HG02678 (cell line): Measurements from ENCODE around the gene CDH4.

Experiments used
- ATAC-seq: cut with Tn5 transposase; IDR thresholded peaks from one replicate; pipeline ENCODE4 v1.9.1; 2021; ENCODE audit warnings: mild to moderate bottlenecking, moderate library complexity; ENCODE audit not compliant: unreplicated experiment

CDH4 gene

DNA sequence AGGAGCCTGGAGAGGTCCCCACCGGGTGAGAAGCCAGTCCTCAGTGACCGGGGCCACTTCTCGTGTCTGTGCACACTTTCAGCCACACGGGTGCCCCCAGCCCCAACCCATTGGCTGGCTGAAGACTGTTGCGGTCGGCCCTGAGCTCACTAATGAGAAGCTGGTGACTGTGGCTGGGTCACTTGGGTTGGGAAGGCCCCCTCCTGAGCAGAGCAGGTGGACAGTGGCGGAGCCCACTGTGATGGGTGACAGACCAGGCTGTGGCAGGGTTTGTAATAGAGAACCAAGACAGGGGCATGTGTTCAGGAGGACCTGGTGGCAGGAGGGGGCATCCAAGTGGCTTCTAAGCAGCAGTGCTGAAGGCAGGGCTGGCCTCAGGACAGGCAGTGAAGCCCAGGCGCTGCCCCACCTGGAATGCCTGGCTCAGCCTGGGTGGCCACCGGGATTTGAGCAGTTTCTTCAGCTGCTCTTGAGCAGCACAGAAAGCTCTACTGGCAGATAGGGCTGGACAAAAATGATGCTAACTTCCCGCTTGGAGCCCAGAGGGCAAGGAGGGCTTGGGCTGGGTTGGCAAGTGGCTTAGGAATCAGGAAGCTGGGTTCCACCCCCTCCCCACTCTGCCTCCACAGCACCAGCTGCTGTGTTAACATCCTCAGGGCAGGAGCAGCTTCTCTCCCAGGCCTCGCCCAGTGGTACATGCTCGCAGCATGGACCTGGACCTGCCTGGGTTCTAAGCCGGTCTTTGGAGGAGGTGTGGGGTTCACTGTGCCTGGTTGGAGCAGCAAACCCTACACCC lies 256.4 kb downstream of the CDH4 start:
- no peak for ATAC-seq

DNA sequence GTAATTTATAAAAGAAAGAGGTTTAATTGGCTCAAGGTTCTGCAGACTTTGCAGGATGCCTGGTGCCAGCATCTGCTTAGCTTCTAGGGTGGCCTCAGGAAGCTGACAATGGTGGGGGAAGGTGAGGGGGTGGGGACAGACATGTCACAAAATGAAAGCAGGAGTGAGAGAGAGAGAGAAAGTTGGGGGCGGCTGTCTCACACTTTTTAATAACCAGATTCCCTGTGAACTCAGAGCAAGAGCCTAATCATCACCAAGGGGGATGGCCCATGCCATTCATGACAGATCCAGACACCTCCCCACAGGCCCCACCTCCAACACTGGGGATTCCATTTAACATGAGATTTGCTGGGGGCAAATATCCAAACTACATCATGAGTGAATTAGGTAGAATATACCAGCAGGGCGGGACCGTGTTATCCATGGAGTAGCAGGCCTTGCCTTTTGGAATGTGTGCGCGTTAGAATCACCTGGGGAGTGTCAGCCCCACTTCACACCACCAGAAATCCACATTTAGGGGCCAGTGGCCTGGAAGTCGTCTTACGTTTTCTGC lies 258.8 kb downstream of the CDH4 start:
- no peak for ATAC-seq

DNA sequence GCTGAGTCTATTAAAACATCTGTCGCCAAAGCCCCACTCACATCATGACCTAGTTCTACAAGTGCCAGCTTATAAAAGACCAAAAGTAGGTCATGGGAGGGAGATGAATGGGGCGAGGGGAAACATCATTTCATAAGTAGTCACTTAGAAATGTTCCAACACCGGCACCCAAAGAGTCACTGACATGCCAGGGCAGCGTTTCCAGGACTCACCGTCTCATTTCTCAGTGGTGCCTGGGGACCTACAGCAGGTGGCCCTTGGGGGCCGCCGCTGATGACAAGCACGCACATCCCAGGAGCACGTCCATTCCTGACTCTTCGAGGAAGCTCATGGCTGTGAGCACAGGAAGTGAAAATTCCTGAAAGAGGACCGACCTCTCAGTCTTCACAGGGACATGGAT lies 260.4 kb downstream of the CDH4 start:
- no peak for ATAC-seq

DNA sequence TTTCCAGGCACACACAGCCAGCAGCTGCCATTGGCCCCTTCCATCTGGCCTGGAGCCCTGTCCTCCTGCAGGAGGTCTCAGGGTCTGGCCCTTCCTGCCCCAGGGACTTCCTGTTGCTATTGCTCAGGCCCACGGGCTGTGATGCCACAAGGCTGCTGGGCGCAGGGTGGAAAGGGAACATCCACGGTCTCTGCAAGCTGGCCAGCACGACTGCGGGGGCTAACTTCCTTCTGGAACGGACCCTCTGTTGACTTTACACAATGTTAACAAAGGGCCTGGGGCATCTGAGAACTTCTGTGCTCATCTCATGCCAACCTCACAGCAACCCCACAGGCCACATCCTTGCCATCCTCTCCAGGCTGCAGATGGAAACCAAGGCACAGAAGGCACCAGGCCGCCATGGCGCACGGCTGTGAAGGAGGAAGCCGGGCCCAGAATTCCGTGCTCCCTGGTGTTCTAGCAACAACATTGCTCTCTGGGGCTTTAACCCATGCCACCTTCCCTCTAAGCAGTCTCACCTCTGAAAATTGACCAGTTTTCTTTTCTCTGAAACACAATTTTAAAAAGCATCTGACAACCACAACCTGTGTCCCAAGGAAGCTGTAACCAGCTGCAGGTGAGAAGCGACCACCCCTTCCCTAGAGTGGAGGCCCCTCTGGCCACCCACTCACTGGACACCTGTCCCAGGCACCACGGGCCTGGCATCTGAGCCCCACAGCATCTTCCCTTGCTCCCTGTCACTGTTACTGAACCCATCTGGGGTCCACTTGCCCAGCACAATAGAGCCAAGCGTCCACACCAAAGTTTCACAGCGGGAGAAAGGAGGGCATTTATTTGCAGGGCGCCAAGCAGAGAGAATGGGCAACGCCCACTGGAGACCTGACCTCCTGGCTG lies 261.3 kb downstream of the CDH4 start:
- no peak for ATAC-seq

DNA sequence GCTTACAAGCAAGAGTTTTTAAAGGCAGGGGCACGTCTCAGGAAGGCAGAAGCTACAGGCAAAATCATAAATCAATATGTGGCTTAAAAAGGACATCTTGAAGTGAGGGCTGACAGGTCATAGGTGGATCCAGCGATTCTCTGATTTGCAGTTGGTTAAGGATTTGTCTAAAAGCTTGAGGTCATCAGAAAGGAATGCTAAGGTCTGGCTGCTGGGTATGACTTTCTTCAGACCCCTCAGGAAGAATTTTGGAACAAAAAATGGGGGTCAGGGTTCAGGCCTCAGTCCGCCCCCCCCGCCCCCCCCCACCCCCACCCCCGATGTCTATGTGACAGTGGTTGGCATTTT lies 261.9 kb downstream of the CDH4 start:
- ATAC-seq = no peak

DNA sequence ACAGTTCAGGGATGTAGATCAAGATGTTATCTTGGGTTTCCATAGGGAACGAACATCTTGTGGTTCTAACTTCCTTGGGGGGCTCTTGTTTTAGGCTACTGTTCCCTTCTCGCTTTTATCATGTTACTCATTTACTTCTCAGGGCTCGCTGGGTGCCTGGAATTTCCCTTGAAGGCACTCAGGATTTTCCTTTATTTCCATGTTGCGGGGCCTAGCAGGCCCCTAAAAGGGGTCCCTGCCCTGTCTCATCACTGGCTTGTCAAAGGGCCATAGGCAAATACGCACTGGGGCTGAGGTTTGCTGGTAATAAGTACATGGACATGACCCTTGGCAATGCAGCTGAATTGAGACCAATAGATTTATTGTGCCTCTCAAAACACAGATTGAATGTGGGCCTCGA lies 262.3 kb downstream of the CDH4 start:
- ATAC-seq = no peak

DNA sequence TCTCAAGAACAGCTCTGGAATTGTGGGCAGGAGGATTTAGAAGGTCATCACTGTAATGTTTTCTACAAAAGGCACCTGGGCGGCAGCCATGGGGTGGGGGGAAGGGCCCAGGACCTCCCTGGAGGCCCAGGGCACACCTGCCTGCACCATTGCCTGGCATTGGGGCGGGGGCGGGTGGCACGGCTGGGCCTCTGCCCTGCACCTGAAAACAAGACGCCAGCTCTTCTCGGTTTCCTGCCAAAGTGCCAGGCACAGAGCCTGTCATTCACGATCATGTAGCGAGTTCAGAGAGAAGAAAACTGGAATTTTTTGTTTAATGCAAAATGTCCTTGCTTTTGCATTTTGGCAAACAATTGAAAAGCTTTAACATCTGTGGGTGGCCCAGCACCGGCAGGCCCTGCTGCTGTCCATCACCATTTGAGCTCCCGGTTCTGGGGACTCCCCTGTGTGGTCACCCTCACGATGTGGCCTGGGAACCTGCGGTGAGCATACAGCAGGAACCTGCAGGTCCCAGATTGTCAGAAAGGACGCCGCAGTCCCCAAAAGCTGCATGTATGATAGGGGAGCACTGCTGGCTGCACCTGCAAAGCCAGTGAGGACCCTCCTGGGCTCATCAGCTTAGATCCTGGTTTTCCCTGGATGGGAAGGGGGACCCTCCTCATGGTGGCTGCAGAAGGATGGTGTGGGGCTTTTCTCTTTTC lies 262.9 kb downstream of the CDH4 start:
- ATAC-seq = no peak

DNA sequence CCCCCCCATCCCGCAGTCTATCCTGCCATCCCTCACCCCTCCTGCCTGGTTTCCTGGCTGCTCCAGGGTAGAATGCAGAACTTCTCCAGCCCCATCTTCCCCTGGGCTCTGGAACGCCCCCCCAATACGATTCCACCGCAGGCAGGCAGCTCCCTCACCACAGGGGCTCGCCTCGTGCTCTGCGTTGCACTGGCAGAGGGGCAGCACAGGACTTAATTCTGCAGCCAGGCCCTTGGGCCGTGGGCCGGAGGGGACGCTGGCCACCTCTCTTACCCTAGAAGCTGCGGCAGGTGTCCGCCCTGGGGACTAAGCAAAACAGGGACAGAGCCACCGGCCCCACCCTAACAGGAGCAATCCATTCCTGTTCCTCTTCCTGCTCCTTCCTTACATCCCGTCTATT lies 263.9 kb downstream of the CDH4 start:
- no peak for ATAC-seq

DNA sequence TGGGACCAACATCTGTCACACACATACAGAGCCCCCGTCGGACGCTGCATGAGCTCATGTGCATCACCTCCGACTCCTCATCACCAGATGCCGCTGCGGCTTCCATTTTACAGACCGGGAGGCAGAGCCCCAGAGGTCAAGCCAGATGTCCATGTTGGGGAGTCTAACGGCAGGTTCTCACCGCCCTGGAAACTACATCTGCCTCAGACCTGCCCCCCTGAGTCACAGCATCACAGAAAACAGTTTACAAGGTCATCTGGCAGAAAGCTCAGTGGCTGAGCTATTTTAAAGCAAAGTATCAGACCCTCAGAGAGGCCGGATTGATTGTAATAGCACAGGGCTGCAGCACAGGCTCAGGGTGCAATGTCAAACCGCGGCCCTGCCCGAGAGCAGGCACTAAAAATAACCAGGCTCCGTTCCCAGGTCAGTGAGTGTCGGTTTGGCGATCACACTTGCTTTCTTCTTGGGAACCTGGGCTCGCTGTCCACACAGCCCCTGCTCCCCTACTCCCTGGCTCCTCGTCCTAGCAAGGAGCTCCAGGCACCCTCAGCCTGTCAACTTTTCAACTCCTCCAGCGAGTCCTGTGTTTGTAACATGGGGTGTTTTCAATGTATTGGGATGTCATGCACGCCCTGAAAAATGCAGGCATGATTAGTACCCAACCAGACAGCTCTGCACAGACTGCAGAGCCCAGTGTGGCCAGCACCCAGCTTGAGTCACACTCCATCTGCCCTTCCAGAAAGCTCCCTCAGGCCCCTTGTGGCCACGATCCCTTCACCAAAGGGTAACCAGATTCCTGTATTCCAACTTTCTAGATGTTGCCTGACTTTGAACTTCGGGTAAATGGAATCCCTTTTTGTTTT lies 264.5 kb downstream of the CDH4 start:
- no peak for ATAC-seq

DNA sequence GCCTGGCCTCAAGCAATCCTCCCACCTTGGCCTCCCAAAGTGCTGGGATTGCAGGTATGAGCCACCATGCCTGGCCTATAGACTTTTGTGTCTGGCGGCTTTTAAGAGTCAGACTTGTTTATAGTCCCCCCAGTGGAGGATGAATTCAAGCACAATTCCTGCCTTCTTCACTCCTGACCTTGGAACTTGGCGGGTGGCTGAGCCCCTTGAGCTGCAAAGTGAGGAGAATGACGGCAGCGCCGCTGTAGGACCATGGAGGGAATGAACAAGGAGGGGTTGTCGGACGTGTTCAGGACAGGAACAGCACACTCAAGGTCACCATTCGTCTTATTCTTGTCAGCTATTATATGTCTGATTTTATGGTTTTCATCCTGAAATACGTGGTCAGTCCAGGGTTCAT lies 265.4 kb downstream of the CDH4 start:
- no peak for ATAC-seq

DNA sequence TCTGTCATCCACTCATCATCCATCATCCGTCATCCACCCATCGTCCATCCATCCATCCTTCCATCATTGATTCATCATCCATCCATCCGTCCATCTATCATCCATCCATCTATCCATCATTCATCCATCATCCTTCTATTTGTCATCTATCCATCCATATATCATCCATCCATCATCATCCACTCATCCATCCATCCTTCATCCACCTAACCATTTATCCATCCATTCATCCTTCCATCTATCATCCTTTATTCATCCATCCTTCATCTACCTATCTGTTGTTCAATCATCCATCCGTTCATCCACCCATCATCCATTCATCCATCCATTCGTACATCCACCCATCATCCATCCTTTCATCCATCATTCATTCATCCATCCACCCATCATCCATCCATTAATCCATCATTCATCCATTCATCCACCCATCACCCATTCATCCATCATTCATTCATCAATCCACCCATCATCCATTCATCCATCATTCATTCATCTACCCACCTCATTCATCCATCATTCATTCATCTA lies 266.4 kb downstream of the CDH4 start:
- ATAC-seq = no peak

DNA sequence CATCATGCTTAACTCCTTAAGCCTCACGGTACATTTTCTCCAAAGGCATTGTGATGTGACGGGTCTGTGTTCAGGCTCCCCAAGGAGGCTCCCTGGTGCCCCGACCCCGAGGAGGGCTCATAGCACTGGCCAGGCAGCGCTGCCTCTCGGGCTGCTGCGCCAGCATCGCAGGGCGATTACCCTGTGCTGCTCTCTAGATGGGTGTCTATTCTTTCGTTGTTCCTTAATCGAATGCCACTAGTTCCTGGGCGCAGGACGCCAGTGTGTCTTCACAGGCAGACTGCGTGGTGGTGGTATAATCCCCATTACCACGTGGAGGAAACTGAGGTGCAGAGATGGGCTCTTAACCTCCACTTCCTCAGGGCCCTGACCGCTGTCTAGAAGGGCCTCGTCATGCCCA lies 267.4 kb downstream of the CDH4 start:
- ATAC-seq = no peak

DNA sequence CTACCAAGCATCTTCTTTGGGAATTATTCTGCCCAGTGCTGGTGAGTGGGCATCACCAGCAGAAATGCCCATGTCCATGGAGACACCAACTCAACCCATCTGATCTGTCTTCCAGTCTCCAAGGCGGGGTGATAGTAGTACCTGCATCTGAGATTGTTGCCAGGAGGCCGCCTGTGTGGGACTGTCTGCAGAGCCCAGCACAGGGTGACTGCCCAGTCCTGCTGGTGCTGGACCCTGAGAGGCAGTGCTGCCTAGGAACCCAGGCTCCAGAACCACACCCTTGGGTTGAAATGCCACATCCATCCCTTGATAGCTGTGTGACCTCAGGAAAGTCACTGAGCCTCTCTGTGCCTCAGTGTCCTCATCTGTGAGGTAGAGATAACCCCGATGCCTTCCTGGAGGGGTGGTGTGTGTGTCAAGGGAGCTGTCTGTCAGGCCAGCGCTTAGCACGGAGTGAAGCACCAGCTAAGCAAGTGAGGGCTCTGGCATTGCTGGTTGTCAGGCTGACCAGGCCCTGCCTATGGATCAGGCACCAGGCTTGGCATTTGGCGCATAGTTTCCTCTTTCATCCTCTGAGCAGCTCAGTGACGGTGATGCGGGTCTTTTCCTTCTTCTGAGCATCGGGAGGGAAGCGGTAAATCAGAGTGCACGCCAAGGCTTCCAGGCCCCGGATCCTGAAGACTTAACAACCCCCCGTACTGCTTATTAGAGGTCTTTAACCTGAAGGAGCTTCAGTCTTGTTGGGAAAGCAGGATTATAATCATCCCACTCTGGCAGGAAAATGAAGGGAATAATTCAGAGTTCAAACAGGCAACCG lies 268.2 kb downstream of the CDH4 start:
- no peak for ATAC-seq

DNA sequence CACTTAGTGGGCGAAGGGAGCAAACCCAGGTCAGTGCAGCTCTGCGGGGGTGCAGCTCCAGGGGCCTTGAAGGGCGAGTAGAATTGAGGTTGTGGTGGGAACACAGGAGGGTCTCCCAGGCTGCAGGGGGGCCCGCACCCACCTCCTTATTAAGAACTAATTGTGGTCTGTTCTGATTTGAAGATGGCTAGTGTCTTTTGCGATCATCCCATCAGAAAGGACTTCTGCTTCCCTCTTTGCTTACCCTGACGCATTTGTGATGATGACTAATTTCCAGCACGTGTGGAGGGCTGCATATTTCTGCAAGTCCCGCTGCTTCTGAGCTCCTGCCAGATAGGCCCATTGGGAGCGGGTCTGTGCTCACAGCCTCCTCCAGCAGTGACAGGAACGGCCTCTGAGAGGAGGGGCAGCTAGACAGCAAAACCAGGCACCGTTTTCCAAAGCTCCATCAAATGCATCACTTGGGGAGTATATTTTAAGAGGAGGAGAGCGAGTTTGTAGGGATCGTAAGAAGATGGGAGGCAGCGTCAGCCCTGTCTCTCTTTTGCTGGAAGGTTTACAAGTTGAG lies 268.9 kb downstream of the CDH4 start:
- no peak for ATAC-seq

DNA sequence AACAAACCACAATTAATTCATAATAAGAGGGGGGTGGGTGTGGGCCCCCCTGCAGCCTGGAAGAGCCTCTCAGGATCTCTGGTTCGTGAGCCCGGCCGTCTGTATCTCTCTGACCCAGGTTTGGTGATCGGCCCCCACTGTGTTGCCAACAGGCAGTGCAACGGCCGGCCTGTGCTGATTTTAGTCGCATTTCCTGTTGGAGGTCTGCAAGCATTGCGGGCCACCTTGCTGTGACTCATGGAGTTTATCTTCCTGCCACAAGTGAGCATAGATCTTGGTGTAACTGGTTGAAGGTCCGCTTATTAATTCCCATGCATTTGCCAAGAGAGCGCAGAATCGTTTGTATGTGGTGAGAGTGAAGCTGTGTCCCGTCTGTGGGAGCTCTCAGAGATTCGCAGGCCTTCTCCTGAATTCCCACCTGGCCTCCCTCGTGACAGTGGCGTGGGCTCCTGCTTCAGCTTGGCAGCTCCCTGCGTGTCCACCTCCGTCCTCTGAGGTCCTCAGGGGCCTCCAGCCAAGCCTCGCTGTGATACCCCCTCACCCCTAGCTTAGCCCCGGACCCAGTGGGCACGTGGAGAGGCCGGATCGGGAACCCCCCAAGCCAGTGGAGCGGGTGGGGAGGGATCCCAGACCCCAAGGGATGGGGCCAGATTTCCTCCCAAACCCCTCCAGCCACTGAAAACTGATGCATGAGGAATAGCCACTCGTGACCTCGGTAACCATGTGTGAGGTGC lies 269.8 kb downstream of the CDH4 start:
- no peak for ATAC-seq

DNA sequence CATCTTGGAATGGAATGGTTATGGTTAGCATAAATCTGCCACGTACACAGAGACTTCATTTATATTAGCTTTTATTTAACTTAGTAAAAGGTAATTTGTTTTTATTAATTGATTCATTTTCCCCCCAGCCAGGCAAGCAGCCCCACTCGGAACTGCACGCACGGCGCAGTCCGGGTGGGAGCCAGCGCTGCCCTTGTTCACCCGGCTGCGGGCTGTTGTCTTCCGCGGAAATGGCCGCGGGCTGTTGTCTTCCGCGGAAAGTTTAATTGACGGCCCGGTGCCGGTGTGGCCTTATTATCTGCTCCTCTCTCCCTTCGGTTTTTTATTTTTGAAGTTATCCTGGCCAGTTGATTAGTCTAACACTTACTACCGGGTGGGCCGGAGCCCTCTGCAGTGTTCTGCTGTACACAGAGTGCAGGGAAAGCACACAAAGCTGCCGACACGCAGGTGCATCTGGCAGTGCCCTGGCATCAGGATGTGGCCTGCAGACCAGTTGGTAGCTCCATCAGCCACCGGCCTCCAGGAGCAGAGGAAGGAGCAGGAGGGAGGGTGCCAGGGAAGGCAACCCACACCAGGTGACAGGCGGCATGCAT lies 270.5 kb downstream of the CDH4 start:
- ATAC-seq = no peak

DNA sequence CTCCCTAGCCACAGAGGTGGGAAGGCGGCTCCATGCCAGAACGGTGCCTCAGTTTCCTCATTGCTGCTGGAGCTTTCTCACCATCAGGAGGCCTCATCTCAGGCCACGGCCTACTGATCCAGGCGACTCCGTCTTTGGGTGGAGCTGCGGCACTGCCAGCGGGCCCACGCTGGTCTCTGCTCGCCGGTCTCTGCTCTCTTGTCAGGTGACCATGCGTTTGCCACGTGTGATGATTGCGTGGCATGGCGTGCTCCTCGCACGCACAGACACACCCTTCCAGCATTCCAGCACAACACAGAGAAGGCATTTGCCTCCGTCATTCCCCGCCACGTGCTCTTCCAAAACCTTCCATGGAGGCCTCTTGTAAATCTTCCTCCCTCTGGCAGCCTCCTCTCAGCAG lies 271.1 kb downstream of the CDH4 start:
- no peak for ATAC-seq
